Frontal cortex (tissue), 4 donors: ENCODE measurements around the gene TRIOBP. TPM values are rescaled to one million over a fixed set of nuclear protein-coding genes. Genes with fewer than 3 reads are reported as not detected.
"Not testable (repeated sequence)": the region's sequence is repeated elsewhere in the genome, so short reads cannot be mapped to it uniquely, and the experiment has no call there.

ENCODE experiments used
- DNase-seq, 2 donors: peaks; one replicate each; pipeline ENCODE4 v3.0.0; 2012; ENCODE audit warnings: low spot score in 2 of 2
- FAIRE-seq: peaks from 2 replicates; lab custom pipeline; 2012; peaks lifted over from hg19 to GRCh38; lab: Jason Lieb, UNC
- total RNA-seq: library from RNA; depleted of rRNA; stranded (reverse); fragments of >200 nt; gene quantifications from one replicate; pipeline ENCODE4 v1.2.3, GENCODE V29; 2014
- donor health status: control.
- donor health status: control.
- donor health status: control.

Gene TRIOBP
- total RNA-seq, 1 donor from 2014 or later: 10.6 TPM

- FAIRE-seq: no peak
- DNase-seq: no peak
These were observed 99.2 kb downstream of the TRIOBP start for GRCh38 chr22:37796079-37796478.

DNA sequence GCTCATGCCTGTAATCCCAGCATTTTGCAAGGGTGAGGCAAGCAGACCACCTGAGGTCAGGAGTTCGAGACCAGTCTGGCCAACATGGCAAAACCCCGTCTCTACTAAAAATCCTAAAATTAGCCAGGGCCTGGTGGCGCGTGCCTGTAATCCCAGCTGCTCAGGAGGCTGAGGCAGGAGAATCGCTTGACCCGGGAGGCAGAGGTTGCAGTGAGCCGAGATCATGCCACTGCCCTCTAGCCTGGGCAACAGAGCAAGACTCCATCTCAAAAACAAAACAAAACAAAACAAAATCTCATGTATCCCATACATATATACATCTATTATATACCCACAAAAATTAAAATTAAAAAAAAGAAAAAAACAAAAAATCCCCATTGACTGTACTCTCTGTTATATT is 100.4 kb downstream of the TRIOBP start:
- not testable (repeated sequence) for FAIRE-seq, DNase-seq

GRCh38 chr22:37797874-37798500 is 101.1 kb downstream of the TRIOBP start:
- DNase-seq (no peak), FAIRE-seq (no peak)

DNA sequence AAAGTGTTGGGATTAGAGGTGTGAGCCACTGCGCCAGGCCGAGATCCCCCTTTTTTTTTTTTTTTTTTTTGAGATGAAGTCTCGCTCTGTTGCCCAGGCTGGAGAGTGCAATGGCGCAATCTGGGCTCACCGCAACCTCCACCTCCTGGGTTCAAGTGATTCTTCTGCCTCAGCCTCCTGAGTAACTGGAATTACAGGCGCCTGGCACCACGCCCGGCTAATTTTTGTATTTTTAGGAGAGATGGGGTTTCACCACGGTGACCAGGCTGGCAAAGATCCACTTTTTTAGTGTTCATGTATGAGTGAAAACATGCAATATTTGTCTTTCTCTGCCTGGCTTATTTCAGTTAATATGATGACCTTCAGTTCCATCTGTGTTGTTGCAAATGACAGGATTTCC is 103.1 kb downstream of the TRIOBP start:
- DNase-seq, FAIRE-seq: not testable (repeated sequence)

DNA sequence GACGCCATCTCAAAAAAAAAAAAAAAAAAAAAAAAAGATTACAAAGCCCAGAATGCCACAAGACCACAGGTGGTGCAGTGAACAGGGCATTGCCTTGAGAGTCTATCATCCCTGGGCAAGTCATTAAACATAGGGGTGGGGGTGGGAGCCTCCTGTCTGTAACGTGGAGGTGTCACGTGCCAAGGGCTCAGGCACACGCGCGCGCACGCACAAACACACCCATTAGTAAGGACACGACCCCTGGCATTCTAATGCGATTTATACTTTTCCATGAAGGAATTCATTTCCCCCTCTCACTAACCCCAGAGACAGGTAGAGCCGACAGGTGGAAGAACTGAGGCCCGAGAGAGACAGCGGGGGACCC is 105.1 kb downstream of the TRIOBP start:
- FAIRE-seq: no peak
- DNase-seq: no peak

DNA sequence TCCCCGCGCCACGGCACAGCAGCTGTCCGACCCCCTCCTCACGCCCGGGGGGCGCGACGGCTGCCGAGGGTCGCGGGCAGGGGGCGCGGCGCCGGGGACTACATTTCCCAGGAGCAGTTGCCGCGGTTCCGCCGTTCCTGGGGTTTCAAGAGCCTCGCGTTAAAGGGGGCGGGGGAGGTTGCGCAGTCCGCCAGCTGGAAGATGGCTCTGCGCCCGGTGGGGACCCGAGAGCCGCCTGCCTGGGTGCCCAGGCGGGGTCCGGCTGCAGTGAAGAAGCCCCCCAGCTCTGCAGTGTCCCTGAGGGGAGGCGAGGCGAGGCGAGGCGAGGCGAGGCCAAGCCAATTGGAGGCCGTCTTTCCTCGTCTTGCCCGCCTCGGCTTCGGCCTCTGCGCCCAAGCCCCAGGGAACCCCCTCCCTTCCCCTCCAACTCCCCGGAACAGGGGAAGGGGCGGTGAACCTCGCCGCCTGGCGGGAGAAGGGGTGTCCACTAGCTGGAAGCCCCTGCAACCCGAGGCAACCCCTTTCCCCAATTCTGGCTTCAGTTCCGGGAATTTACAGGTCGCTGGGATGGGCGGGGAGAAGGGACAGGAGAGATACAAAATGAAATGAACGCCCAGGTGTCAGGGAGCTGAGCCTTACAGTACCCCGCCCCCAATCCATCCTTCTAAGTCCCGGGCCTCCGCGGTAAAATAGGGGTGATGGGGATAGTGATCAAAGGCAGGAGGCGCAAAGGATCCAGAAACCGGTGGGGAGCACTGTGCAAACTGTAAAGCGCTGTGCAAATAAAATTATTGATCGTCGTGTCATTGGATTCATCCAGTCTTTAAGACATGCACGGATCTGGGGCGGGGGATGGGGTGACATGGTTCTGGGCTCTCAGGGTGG is 105.7 kb downstream of the TRIOBP start:
- FAIRE-seq: no peak
- DNase-seq: peak; percentile 65 to 74

DNA sequence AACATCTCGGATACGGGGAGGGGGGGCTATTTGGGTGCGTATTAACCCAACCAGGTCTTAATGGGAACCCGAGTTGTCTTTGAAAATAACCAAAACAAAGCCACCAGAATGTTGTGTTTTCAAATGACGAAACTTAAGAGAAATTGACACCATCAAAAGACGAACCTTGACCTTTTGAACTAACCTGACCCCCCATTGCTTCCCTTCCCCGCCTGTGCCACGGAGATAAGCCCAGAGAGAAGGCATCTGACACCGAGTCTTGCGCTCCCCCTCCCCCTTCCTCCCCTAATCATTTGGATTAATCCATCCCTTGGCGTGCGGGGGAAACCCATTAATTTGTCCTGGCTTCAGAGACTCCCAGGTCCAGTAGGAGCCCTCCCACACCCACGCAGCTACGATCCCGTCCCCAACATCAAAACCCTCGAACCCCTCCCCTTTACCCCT is 106.4 kb downstream of the TRIOBP start:
- no peak for DNase-seq
- FAIRE-seq: no peak

DNA sequence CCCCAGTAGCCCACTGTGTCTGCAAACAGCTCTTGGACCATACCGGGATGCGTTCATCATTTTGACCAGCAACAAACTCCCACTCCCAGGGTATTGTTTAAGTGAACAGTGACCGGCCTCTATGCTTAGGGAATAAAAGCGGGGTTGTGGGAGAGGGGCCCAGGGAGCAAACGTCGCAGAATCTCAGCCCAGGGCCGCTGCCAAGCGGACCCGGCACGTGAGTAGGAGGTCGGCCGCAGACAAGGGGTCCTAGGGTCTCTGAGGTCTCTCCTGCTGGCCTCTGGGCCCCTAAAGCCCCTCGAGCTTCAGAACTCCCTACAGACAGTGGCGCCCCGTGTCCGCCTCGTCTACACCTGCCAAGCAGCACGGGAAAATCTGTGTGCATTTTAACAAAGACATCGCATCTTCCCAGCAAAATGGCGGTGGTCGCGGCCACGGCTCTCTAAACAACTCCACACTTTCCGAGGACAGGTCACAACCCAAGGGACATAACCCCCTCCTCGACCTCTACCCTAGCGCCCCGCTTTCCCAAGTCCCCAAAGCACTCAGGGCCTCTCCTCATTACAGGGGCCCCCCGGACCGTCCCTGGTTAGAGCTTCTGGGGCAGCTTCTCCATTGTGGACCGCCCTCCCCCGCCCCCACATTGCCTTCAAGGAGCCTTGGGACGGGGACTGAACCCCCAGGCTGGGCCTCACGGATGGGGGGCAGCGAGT is 106.9 kb downstream of the TRIOBP start:
- DNase-seq (no peak), FAIRE-seq (no peak)

GRCh38 chr22:37804352-37804880 is 107.6 kb downstream of the TRIOBP start:
- peak in 1 of 2 donors; percentile 62 for DNase-seq
- no peak for FAIRE-seq

- FAIRE-seq: no peak
- DNase-seq: peak; percentile 89 to 94
These were observed 108.3 kb downstream of the TRIOBP start for GRCh38 chr22:37804881-37805809.

DNA sequence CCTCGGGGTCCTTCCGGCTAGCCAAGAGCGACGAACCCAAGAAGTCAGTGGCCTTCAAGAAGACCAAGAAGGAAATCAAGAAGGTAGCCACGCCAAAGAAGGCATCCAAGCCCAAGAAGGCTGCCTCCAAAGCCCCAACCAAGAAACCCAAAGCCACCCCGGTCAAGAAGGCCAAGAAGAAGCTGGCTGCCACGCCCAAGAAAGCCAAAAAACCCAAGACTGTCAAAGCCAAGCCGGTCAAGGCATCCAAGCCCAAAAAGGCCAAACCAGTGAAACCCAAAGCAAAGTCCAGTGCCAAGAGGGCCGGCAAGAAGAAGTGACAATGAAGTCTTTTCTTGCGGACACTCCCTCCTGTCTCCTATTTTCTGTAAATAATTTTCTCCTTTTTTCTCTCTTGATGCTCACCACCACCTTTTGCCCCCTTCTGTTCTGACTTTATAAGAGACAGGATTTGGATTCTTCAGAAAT is 109.0 kb downstream of the TRIOBP start:
- no peak for DNase-seq
- FAIRE-seq: no peak

GRCh38 chr22:37806409-37807333 is 109.8 kb downstream of the TRIOBP start:
- FAIRE-seq (no peak), DNase-seq (no peak)

- FAIRE-seq (no peak), DNase-seq (peak; percentile 96 to 99)
These were observed 110.8 kb downstream of the TRIOBP start, which contains the start of gene GCAT for GRCh38 chr22:37807410-37808293. GCAT (plus strand) TSS chr22:37807934; CDS start chr22:37807968, 34 bp downstream.

GRCh38 chr22:37808294-37808657 is 111.4 kb downstream of the TRIOBP start:
- FAIRE-seq (no peak), DNase-seq (no peak)

GRCh38 chr22:37809672-37810333 is 113.0 kb downstream of the TRIOBP start:
- FAIRE-seq: no peak

DNA sequence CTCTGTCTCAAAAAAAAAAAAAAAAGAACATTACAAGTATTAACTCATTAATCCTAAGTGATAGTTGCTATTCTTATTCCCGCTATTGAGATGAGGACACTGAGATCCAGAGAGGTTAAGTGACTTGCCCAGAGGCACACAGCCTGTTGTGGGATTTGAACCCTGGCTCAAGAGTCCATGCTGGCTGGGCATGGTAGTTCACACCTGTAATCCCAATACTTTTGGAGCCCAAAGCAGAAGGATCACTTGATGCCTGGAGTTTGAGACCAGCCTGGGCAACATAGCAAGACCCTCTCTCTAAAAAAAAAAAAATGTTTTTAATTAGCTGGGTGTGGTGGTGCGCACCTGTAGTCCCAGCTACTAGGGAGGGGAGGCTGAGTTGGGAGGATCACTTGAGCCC is 115.0 kb downstream of the TRIOBP start:
- no peak for FAIRE-seq
- DNase-seq: no peak

More at GRCh38 chr22:37809672-37810333, 113.0 kb downstream of the TRIOBP start:
- DNase-seq: no peak
